MG63 (cell line): ENCODE results near the gene GPR45. TPM values are rescaled to one million over a fixed set of nuclear protein-coding genes. Genes with fewer than 3 reads are reported as not detected.

ENCODE experiments used
- DNase-seq: peaks from one replicate; pipeline ENCODE4 v3.0.0-alpha.2; 2020
- H3K27me3 ChIP-seq: fragments of 250-450 bp; sonication (Bioruptor Pico); 2 replicates; pipeline ENCODE4 v1.5.1; 2020; ENCODE audit warnings: mild to moderate bottlenecking, moderate library complexity
- H3K36me3 ChIP-seq: fragments of 250-450 bp; sonication (Bioruptor Pico); 2 replicates; pipeline ENCODE4 v1.5.1; 2020; ENCODE audit warnings: mild to moderate bottlenecking, moderate library complexity
- H3K4me3 ChIP-seq: fragments of 250-450 bp; sonication (Bioruptor Pico); 2 replicates; pipeline ENCODE4 v1.5.1; 2020; ENCODE audit warnings: mild to moderate bottlenecking, moderate library complexity
- H3K9me3 ChIP-seq: fragments of 250-450 bp; sonication (Bioruptor Pico); 2 replicates; pipeline ENCODE4 v1.5.1; 2020; ENCODE audit warnings: mild to moderate bottlenecking, moderate library complexity
- total RNA-seq: library from RNA; depleted of rRNA; stranded (reverse); fragments of >200 nt; shearing (Covaris generic); gene quantifications from 2 replicates; pipeline ENCODE4 v1.2.3, GENCODE V29; 2014; ENCODE audit warnings: low replicate concordance; rRNA removed

GPR45 gene
- total RNA-seq, result not detected in 2 replicates

- H3K27me3 ChIP-seq, result no peaks in the 10 kb centered on the region
- H3K36me3 ChIP-seq, result no peaks in the 10 kb centered on the region
- no peaks in the 10 kb centered on the region for H3K9me3 ChIP-seq
- H3K4me3 ChIP-seq, result no peak within 1 kb of the TSS
- no peak for DNase-seq
Observed at GRCh38 chr2:105241443-105241842, at the start of gene GPR45. Gene GPR45 (plus strand): TSS chr2:105241743. CDS start chr2:105241859, 116 bp downstream.

GRCh38 chr2:105194022-105194675, 47.4 kb upstream of the GPR45 start:
- no peak for DNase-seq
- Histone ChIP-seq H3K36me3 (no peaks in the 10 kb centered on the region), H3K4me3 (no peak overlapping the region)

GRCh38 chr2:105196651-105197050, 44.9 kb upstream of the GPR45 start:
- Histone ChIP-seq H3K36me3 (no peaks in the 10 kb centered on the region), H3K27me3 (peaks cover 4% of the 10 kb centered on the region), H3K4me3 (no peak overlapping the region), H3K9me3 (no peaks in the 10 kb centered on the region)
- DNase-seq, result no peak

More at GRCh38 chr2:105194022-105194675, 47.4 kb upstream of the GPR45 start:
- Histone ChIP-seq H3K9me3 (no peaks in the 10 kb centered on the region), H3K27me3 (peaks cover 4% of the 10 kb centered on the region)

- Histone ChIP-seq H3K4me3 (no peak overlapping the region), H3K36me3 (no peaks in the 10 kb centered on the region), H3K9me3 (no peaks in the 10 kb centered on the region), H3K27me3 (no peaks in the 10 kb centered on the region)
- no peak for DNase-seq
Observed at GRCh38 chr2:105215586-105216192, 25.9 kb upstream of the GPR45 start.

GRCh38 chr2:105220604-105221003, 20.9 kb upstream of the GPR45 start:
- no peak for DNase-seq
- Histone ChIP-seq H3K27me3 (no peaks in the 10 kb centered on the region), H3K9me3 (no peaks in the 10 kb centered on the region), H3K36me3 (no peaks in the 10 kb centered on the region), H3K4me3 (no peak overlapping the region)

GRCh38 chr2:105224444-105224843, 17.1 kb upstream of the GPR45 start:
- DNase-seq, result no peak
- Histone ChIP-seq H3K9me3 (no peaks in the 10 kb centered on the region), H3K4me3 (no peak overlapping the region), H3K27me3 (no peaks in the 10 kb centered on the region), H3K36me3 (no peaks in the 10 kb centered on the region)

- H3K36me3 ChIP-seq, result no peaks in the 10 kb centered on the region
- no peaks in the 10 kb centered on the region for H3K9me3 ChIP-seq
- no peaks in the 10 kb centered on the region for H3K27me3 ChIP-seq
- DNase-seq, result no peak
- H3K4me3 ChIP-seq, result no peak overlapping the region
Observed at GRCh38 chr2:105231232-105231619, 10.3 kb upstream of the GPR45 start.

- no peaks in the 10 kb centered on the region for H3K27me3 ChIP-seq
- H3K4me3 ChIP-seq, result no peak overlapping the region
- H3K9me3 ChIP-seq, result no peaks in the 10 kb centered on the region
- no peaks in the 10 kb centered on the region for H3K36me3 ChIP-seq
- DNase-seq, result peak; percentile 51
Observed at GRCh38 chr2:105235388-105236059, 6.0 kb upstream of the GPR45 start.

- DNase-seq, result no peak
- H3K9me3 ChIP-seq, result no peaks in the 10 kb centered on the region
- H3K36me3 ChIP-seq, result no peaks in the 10 kb centered on the region
- H3K4me3 ChIP-seq, result no peak overlapping the region
- H3K27me3 ChIP-seq, result no peaks in the 10 kb centered on the region
Observed at GRCh38 chr2:105236060-105236424, 5.5 kb upstream of the GPR45 start.

- no peak for DNase-seq
Observed at GRCh38 chr2:105237045-105237765, 4.3 kb upstream of the GPR45 start.

GRCh38 chr2:105238664-105239240, 2.8 kb upstream of the GPR45 start:
- Histone ChIP-seq H3K4me3 (no peak overlapping the region), H3K9me3 (no peaks in the 10 kb centered on the region), H3K27me3 (no peaks in the 10 kb centered on the region), H3K36me3 (no peaks in the 10 kb centered on the region)
- DNase-seq, result no peak

More at GRCh38 chr2:105237045-105237765, 4.3 kb upstream of the GPR45 start:
- Histone ChIP-seq H3K9me3 (no peaks in the 10 kb centered on the region), H3K36me3 (no peaks in the 10 kb centered on the region), H3K27me3 (no peaks in the 10 kb centered on the region), H3K4me3 (no peak overlapping the region)

GRCh38 chr2:105239924-105240323, 1.6 kb upstream of the GPR45 start:
- no peaks in the 10 kb centered on the region for H3K36me3 ChIP-seq

GRCh38 chr2:105242286-105242993, 897 bp downstream of the GPR45 start:
- no peak overlapping the region for H3K4me3 ChIP-seq
- H3K9me3 ChIP-seq, result no peaks in the 10 kb centered on the region
- no peak for DNase-seq
- no peaks in the 10 kb centered on the region for H3K27me3 ChIP-seq
- no peaks in the 10 kb centered on the region for H3K36me3 ChIP-seq

More at GRCh38 chr2:105239924-105240323, 1.6 kb upstream of the GPR45 start:
- Histone ChIP-seq H3K27me3 (no peaks in the 10 kb centered on the region), H3K4me3 (no peak overlapping the region), H3K9me3 (no peaks in the 10 kb centered on the region)
- peak; percentile 60 for DNase-seq

GRCh38 chr2:105243961-105244360, 2.4 kb downstream of the GPR45 start:
- no peaks in the 10 kb centered on the region for H3K27me3 ChIP-seq
- H3K4me3 ChIP-seq, result no peak overlapping the region
- DNase-seq, result no peak
- no peaks in the 10 kb centered on the region for H3K9me3 ChIP-seq
- H3K36me3 ChIP-seq, result no peaks in the 10 kb centered on the region

- 0 out of 2 replicates have a peak, but pooled peaks cover under 1% of the 10 kb centered on the region for H3K27me3 ChIP-seq
- no peaks in the 10 kb centered on the region for H3K9me3 ChIP-seq
- no peaks in the 10 kb centered on the region for H3K36me3 ChIP-seq
- no peak for DNase-seq
- H3K4me3 ChIP-seq, result no peak overlapping the region
Observed at GRCh38 chr2:105244451-105244850, 2.9 kb downstream of the GPR45 start.
